Measurements from ENCODE around the gene URAD.

The URAD gene

GRCh38 chr13:28022848-28023518, 34.5 kb upstream of the URAD start:
- Histone ChIP-seq H3K9ac (ENCODE audit: low read length) (no peak overlapping the region), H3K23ac (ENCODE audit: low read length) (no peak overlapping the region), H3K56ac (ENCODE audit: low read length) (peak overlapping the region; percentile 81), H2BK5ac (ENCODE audit: low read length) (no peak overlapping the region), H3K79me2 (ENCODE audit: control insufficient read depth, insufficient read depth, low read length) (no peaks in the 10 kb centered on the region), H3K27me3 (ENCODE audit: insufficient read depth, low read length, poor library complexity) (no peaks in the 10 kb centered on the region), H3K4me2 (ENCODE audit: low read length) (no peak overlapping the region), H3K4ac (ENCODE audit: low read depth, low read length) (no peak overlapping the region), H3K27ac (ENCODE audit: low read depth, low read length) (no peak overlapping the region), H3K79me1 (ENCODE audit: low read length) (no peaks in the 10 kb centered on the region), H4K5ac (ENCODE audit: low read length) (no peak overlapping the region), H2AK5ac (ENCODE audit: low read length) (no peak overlapping the region), H3K4me1 (ENCODE audit: control insufficient read depth, low read depth, low read length) (peaks cover 6% of the 10 kb centered on the region), H2BK120ac (ENCODE audit: low read depth, low read length) (no peak overlapping the region), H4K8ac (ENCODE audit: low read depth, low read length) (no peak overlapping the region), H2BK15ac (replicated peaks; ENCODE audit: low read depth) (no peak overlapping the region), H3K36me3 (ENCODE audit: control insufficient read depth, insufficient read depth, low read length) (no peaks in the 10 kb centered on the region), H3K4me3 (ENCODE audit: low read length) (no peak overlapping the region), H3K18ac (ENCODE audit: low read length) (no peak overlapping the region)
- no CpG with 5 or more reads among the region's 9 CpGs for WGBS (ENCODE audit: extremely low coverage, insufficient coverage, low lambda C conversion rate)
- peak; percentile 64 for DNase-seq

GRCh38 chr13:28014301-28014700, 25.8 kb upstream of the URAD start:
- H3K4me1 ChIP-seq (ENCODE audit: control insufficient read depth, low read depth, low read length): no peaks in the 10 kb centered on the region
- no peaks in the 10 kb centered on the region for H3K27me3 ChIP-seq (ENCODE audit: insufficient read depth, low read length, poor library complexity)
- H3K23ac ChIP-seq (ENCODE audit: low read length): no peak overlapping the region

GRCh38 chr13:28013482-28013881, 25.0 kb upstream of the URAD start:
- Histone ChIP-seq H3K4ac (ENCODE audit: low read depth, low read length) (no peak overlapping the region), H3K36me3 (ENCODE audit: control insufficient read depth, insufficient read depth, low read length) (no peaks in the 10 kb centered on the region), H3K79me2 (ENCODE audit: control insufficient read depth, insufficient read depth, low read length) (no peaks in the 10 kb centered on the region), H2AK5ac (ENCODE audit: low read length) (no peak overlapping the region), H3K56ac (ENCODE audit: low read length) (no peak overlapping the region), H3K27me3 (ENCODE audit: insufficient read depth, low read length, poor library complexity) (no peaks in the 10 kb centered on the region), H3K4me1 (ENCODE audit: control insufficient read depth, low read depth, low read length) (no peaks in the 10 kb centered on the region), H3K9ac (ENCODE audit: low read length) (no peak overlapping the region), H3K27ac (ENCODE audit: low read depth, low read length) (no peak overlapping the region), H2BK5ac (ENCODE audit: low read length) (no peak overlapping the region), H3K79me1 (ENCODE audit: low read length) (no peaks in the 10 kb centered on the region), H3K23ac (ENCODE audit: low read length) (no peak overlapping the region), H2BK15ac (replicated peaks; ENCODE audit: low read depth) (no peak overlapping the region), H3K18ac (ENCODE audit: low read length) (no peak overlapping the region), H3K4me3 (ENCODE audit: low read length) (no peak overlapping the region), H4K8ac (ENCODE audit: low read depth, low read length) (no peak overlapping the region), H3K4me2 (ENCODE audit: low read length) (no peak overlapping the region), H2BK120ac (ENCODE audit: low read depth, low read length) (no peak overlapping the region), H4K5ac (ENCODE audit: low read length) (no peak overlapping the region)
- no CpG with 5 or more reads among the region's 1 CpG for WGBS (ENCODE audit: extremely low coverage, insufficient coverage, low lambda C conversion rate)
- no peak for DNase-seq

More at GRCh38 chr13:28014301-28014700, 25.8 kb upstream of the URAD start:
- Histone ChIP-seq H3K79me2 (ENCODE audit: control insufficient read depth, insufficient read depth, low read length) (no peaks in the 10 kb centered on the region), H4K5ac (ENCODE audit: low read length) (no peak overlapping the region), H2BK15ac (replicated peaks; ENCODE audit: low read depth) (no peak overlapping the region), H2BK5ac (ENCODE audit: low read length) (no peak overlapping the region), H3K79me1 (ENCODE audit: low read length) (no peaks in the 10 kb centered on the region), H3K4me3 (ENCODE audit: low read length) (no peak overlapping the region), H3K9ac (ENCODE audit: low read length) (no peak overlapping the region), H3K4ac (ENCODE audit: low read depth, low read length) (no peak overlapping the region), H3K27ac (ENCODE audit: low read depth, low read length) (no peak overlapping the region), H3K56ac (ENCODE audit: low read length) (no peak overlapping the region), H2AK5ac (ENCODE audit: low read length) (no peak overlapping the region), H3K36me3 (ENCODE audit: control insufficient read depth, insufficient read depth, low read length) (no peaks in the 10 kb centered on the region), H4K8ac (ENCODE audit: low read depth, low read length) (no peak overlapping the region), H2BK120ac (ENCODE audit: low read depth, low read length) (no peak overlapping the region), H3K18ac (ENCODE audit: low read length) (no peak overlapping the region), H3K4me2 (ENCODE audit: low read length) (no peak overlapping the region)
- no CpG with 5 or more reads among the region's 3 CpGs for WGBS (ENCODE audit: extremely low coverage, insufficient coverage, low lambda C conversion rate)
- DNase-seq: no peak

- Histone ChIP-seq H3K27me3 (ENCODE audit: insufficient read depth, low read length, poor library complexity) (no peaks in the 10 kb centered on the region), H3K36me3 (ENCODE audit: control insufficient read depth, insufficient read depth, low read length) (no peaks in the 10 kb centered on the region), H2BK120ac (ENCODE audit: low read depth, low read length) (no peak overlapping the region), H3K18ac (ENCODE audit: low read length) (no peak overlapping the region), H2BK5ac (ENCODE audit: low read length) (no peak overlapping the region), H3K9ac (ENCODE audit: low read length) (no peak overlapping the region), H4K8ac (ENCODE audit: low read depth, low read length) (no peak overlapping the region), H3K79me1 (ENCODE audit: low read length) (no peaks in the 10 kb centered on the region), H2BK15ac (replicated peaks; ENCODE audit: low read depth) (no peak overlapping the region), H3K27ac (ENCODE audit: low read depth, low read length) (no peak overlapping the region), H3K4me1 (ENCODE audit: control insufficient read depth, low read depth, low read length) (no peaks in the 10 kb centered on the region), H3K79me2 (ENCODE audit: control insufficient read depth, insufficient read depth, low read length) (no peaks in the 10 kb centered on the region), H3K4me3 (ENCODE audit: low read length) (no peak overlapping the region), H2AK5ac (ENCODE audit: low read length) (no peak overlapping the region), H4K5ac (ENCODE audit: low read length) (no peak overlapping the region), H3K56ac (ENCODE audit: low read length) (no peak overlapping the region), H3K4me2 (ENCODE audit: low read length) (no peak overlapping the region), H3K4ac (ENCODE audit: low read depth, low read length) (no peak overlapping the region), H3K23ac (ENCODE audit: low read length) (no peak overlapping the region)
- DNase-seq: no peak
Observed at GRCh38 chr13:28012896-28013295, 24.4 kb upstream of the URAD start.

DNA sequence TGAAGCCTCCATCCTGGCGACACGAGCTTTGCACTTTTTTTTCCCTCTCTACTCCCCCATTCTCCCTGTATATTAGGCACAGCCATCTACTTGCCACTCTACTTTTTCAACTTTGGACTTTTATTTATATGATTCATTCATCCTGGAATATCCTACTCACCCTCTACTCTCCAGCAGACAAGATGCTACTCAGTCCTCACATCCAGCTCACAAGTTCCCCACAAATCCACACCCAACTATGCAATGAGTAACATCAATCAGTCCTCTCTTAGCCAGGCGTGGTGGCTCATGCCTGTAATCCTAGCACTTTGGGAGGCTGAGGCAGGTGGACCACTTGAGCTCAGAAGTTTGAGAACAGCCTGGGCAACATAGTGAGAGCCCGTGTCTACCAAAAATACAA, 23.9 kb upstream of the URAD start:
- Histone ChIP-seq H3K27me3 (ENCODE audit: insufficient read depth, low read length, poor library complexity) (no peaks in the 10 kb centered on the region), H2BK5ac (ENCODE audit: low read length) (no peak overlapping the region), H3K4me2 (ENCODE audit: low read length) (no peak overlapping the region), H3K36me3 (ENCODE audit: control insufficient read depth, insufficient read depth, low read length) (no peaks in the 10 kb centered on the region), H3K27ac (ENCODE audit: low read depth, low read length) (no peak overlapping the region), H2AK5ac (ENCODE audit: low read length) (no peak overlapping the region), H3K23ac (ENCODE audit: low read length) (no peak overlapping the region), H3K4me1 (ENCODE audit: control insufficient read depth, low read depth, low read length) (no peaks in the 10 kb centered on the region), H4K8ac (ENCODE audit: low read depth, low read length) (no peak overlapping the region), H3K9ac (ENCODE audit: low read length) (no peak overlapping the region), H3K4ac (ENCODE audit: low read depth, low read length) (no peak overlapping the region), H3K4me3 (ENCODE audit: low read length) (no peak overlapping the region), H3K56ac (ENCODE audit: low read length) (no peak overlapping the region), H4K5ac (ENCODE audit: low read length) (no peak overlapping the region), H3K18ac (ENCODE audit: low read length) (no peak overlapping the region), H2BK15ac (replicated peaks; ENCODE audit: low read depth) (no peak overlapping the region), H3K79me2 (ENCODE audit: control insufficient read depth, insufficient read depth, low read length) (no peaks in the 10 kb centered on the region), H3K79me1 (ENCODE audit: low read length) (no peaks in the 10 kb centered on the region), H2BK120ac (ENCODE audit: low read depth, low read length) (no peak overlapping the region)
- no peak for DNase-seq
- no CpG with 5 or more reads among the region's 4 CpGs for WGBS (ENCODE audit: extremely low coverage, insufficient coverage, low lambda C conversion rate)

DNA sequence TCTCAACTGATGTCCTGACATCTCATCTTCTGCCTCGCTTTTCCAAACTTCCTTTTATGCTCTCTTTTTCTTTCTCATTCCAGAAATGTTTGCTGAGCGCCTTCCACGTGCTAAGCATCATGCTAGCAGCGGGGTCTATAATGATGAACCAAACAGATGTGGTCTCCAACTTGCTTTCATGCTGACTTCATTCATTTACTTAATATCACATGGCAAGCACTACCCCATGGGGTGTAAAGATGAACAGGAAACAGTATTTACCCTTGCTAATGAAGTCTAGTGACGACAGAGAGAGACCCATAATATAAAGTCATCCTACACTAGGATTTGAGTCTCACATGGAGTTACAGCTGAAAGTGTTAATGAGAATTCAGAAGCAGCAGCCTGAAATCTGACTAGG, 21.6 kb upstream of the URAD start:
- Histone ChIP-seq H3K56ac (ENCODE audit: low read length) (no peak overlapping the region), H4K5ac (ENCODE audit: low read length) (no peak overlapping the region), H3K79me1 (ENCODE audit: low read length) (no peaks in the 10 kb centered on the region), H3K23ac (ENCODE audit: low read length) (no peak overlapping the region), H3K27ac (ENCODE audit: low read depth, low read length) (no peak overlapping the region), H3K79me2 (ENCODE audit: control insufficient read depth, insufficient read depth, low read length) (no peaks in the 10 kb centered on the region), H3K4me2 (ENCODE audit: low read length) (no peak overlapping the region), H4K8ac (ENCODE audit: low read depth, low read length) (no peak overlapping the region), H3K18ac (ENCODE audit: low read length) (no peak overlapping the region), H2BK15ac (replicated peaks; ENCODE audit: low read depth) (no peak overlapping the region), H3K4me1 (ENCODE audit: control insufficient read depth, low read depth, low read length) (no peaks in the 10 kb centered on the region), H3K9ac (ENCODE audit: low read length) (no peak overlapping the region), H3K27me3 (ENCODE audit: insufficient read depth, low read length, poor library complexity) (no peaks in the 10 kb centered on the region), H2BK5ac (ENCODE audit: low read length) (no peak overlapping the region), H2BK120ac (ENCODE audit: low read depth, low read length) (no peak overlapping the region), H2AK5ac (ENCODE audit: low read length) (no peak overlapping the region), H3K36me3 (ENCODE audit: control insufficient read depth, insufficient read depth, low read length) (no peaks in the 10 kb centered on the region), H3K4me3 (ENCODE audit: low read length) (no peak overlapping the region), H3K4ac (ENCODE audit: low read depth, low read length) (no peak overlapping the region)
- WGBS (ENCODE audit: extremely low coverage, insufficient coverage, low lambda C conversion rate): no CpG with 5 or more reads among the region's 5 CpGs
- no peak for DNase-seq

Data from mesendoderm (in vitro differentiated cells).